T-helper 17 cell (primary cell): ENCODE results near the gene SLC23A2. TPM values are rescaled to one million over a fixed set of nuclear protein-coding genes. Genes with fewer than 3 reads are reported as not detected.
A peak's percentile ranks its signal among the peaks of the same experiment; 100 is the strongest.
"Not testable (repeated sequence)": the region's sequence is repeated elsewhere in the genome, so short reads cannot be mapped to it uniquely, and the experiment has no call there.

Source experiments
- ATAC-seq: fragments of 150-1000 bp; cut with Tn5 transposase; 2 replicates; pipeline ENCODE4 v1.10.0; 2021; ENCODE audit warnings: mild to moderate bottlenecking, moderate library complexity
- DNase-seq, 3 donors: peaks; one replicate each; pipeline versions ENCODE4 v3.0.0 to v3.0.0-alpha.2; 2020 to 2021
- H3K9me3 ChIP-seq: one replicate; pipeline ENCODE4 v1.7.0; 2013; ENCODE audit warnings: low read length, mild to moderate bottlenecking; ENCODE audit not compliant: control insufficient read depth, poor library complexity, severe bottlenecking
- H3K27ac Mint-ChIP-seq: one replicate; pipeline ENCODE4 v1.8.0; 2022; ENCODE audit warnings: mild to moderate bottlenecking, moderate library complexity, mixed read lengths
- H3K27me3 Mint-ChIP-seq: one replicate; pipeline ENCODE4 v1.8.0; 2022; ENCODE audit warnings: mixed read lengths
- H3K36me3 Mint-ChIP-seq: one replicate; pipeline ENCODE4 v1.8.0; 2022; ENCODE audit warnings: low read depth, mixed read lengths
- H3K4me1 Mint-ChIP-seq: one replicate; pipeline ENCODE4 v1.8.0; 2022; ENCODE audit warnings: mild to moderate bottlenecking, mixed read lengths
- H3K4me3 Mint-ChIP-seq: one replicate; pipeline ENCODE4 v1.8.0; 2022; ENCODE audit warnings: mild to moderate bottlenecking, moderate library complexity, mixed read lengths
- total RNA-seq, 4 donors: library from RNA in 2 of 4; stranded (reverse) in 2 of 4; gene quantifications; one replicate each; pipeline ENCODE4 v1.2.3 and lab custom pipeline; 2022 to 2026

SLC23A2 gene
- total RNA-seq, 2 donors from 2014 or later: 18.0 to 24.4 TPM

GRCh38 chr20:4929686-4930397, 71.5 kb downstream of the SLC23A2 start:
- Mint-ChIP-seq H3K4me1 (peaks cover 23% of the 10 kb centered on the region), H3K36me3 (peaks cover 13% of the 10 kb centered on the region), H3K27ac (no peak overlapping the region), H3K27me3 (no peaks in the 10 kb centered on the region), H3K4me3 (no peak overlapping the region)
- no peak for ATAC-seq
- no peak for DNase-seq
- no peaks in the 10 kb centered on the region for H3K9me3 ChIP-seq

- peaks cover 20% of the 10 kb centered on the region for H3K4me1 Mint-ChIP-seq
- H3K36me3 Mint-ChIP-seq: peaks cover 10% of the 10 kb centered on the region
- no peaks in the 10 kb centered on the region for H3K27me3 Mint-ChIP-seq
- H3K4me3 Mint-ChIP-seq: no peak overlapping the region
- no peak for ATAC-seq
- DNase-seq: no peak
- no peaks in the 10 kb centered on the region for H3K9me3 ChIP-seq
- no peak overlapping the region for H3K27ac Mint-ChIP-seq
Observed at GRCh38 chr20:4926531-4927156, 74.7 kb downstream of the SLC23A2 start.

- Mint-ChIP-seq H3K27me3 (no peaks in the 10 kb centered on the region), H3K4me1 (peaks cover 21% of the 10 kb centered on the region), H3K4me3 (no peak overlapping the region), H3K27ac (peak overlapping the region; percentile 91), H3K36me3 (peaks cover 10% of the 10 kb centered on the region)
- H3K9me3 ChIP-seq: no peaks in the 10 kb centered on the region
- no peak for ATAC-seq
- DNase-seq: no peak
Observed at GRCh38 chr20:4925842-4926530, 75.3 kb downstream of the SLC23A2 start.

- peaks cover 7% of the 10 kb centered on the region for H3K36me3 Mint-ChIP-seq
Observed at GRCh38 chr20:4924446-4924845, 76.9 kb downstream of the SLC23A2 start.

GRCh38 chr20:4924032-4924431, 77.3 kb downstream of the SLC23A2 start:
- DNase-seq (no peak), ATAC-seq (no peak)
- Mint-ChIP-seq H3K4me3 (no peak overlapping the region), H3K27me3 (no peaks in the 10 kb centered on the region), H3K27ac (peak overlapping the region; percentile 21), H3K36me3 (peaks cover 7% of the 10 kb centered on the region), H3K4me1 (peaks cover 21% of the 10 kb centered on the region)
- H3K9me3 ChIP-seq: no peaks in the 10 kb centered on the region

More at GRCh38 chr20:4924446-4924845, 76.9 kb downstream of the SLC23A2 start:
- H3K9me3 ChIP-seq: no peaks in the 10 kb centered on the region
- H3K4me3 Mint-ChIP-seq: no peak overlapping the region
- H3K4me1 Mint-ChIP-seq: peaks cover 21% of the 10 kb centered on the region
- ATAC-seq: no peak
- no peak for DNase-seq
- no peaks in the 10 kb centered on the region for H3K27me3 Mint-ChIP-seq
- H3K27ac Mint-ChIP-seq: peak overlapping the region; percentile 21

GRCh38 chr20:4922186-4922585, 79.1 kb downstream of the SLC23A2 start:
- ATAC-seq: no peak
- H3K4me1 Mint-ChIP-seq: peaks cover 15% of the 10 kb centered on the region
- H3K27me3 Mint-ChIP-seq: no peaks in the 10 kb centered on the region
- H3K36me3 Mint-ChIP-seq: peaks cover 3% of the 10 kb centered on the region
- no peak for DNase-seq
- H3K27ac Mint-ChIP-seq: no peak overlapping the region
- no peaks in the 10 kb centered on the region for H3K9me3 ChIP-seq
- no peak overlapping the region for H3K4me3 Mint-ChIP-seq

- H3K4me3 Mint-ChIP-seq, H3K27ac Mint-ChIP-seq, ATAC-seq, DNase-seq, H3K27me3 Mint-ChIP-seq, H3K9me3 ChIP-seq, H3K36me3 Mint-ChIP-seq: not testable (repeated sequence)
- peaks cover 18% of the 10 kb centered on the region for H3K4me1 Mint-ChIP-seq
Observed at GRCh38 chr20:4921271-4921670, 80.0 kb downstream of the SLC23A2 start.

GRCh38 chr20:4920655-4921054, 80.7 kb downstream of the SLC23A2 start:
- Mint-ChIP-seq H3K4me3 (no peak overlapping the region), H3K27ac (peak overlapping the region; percentile 8), H3K27me3 (no peaks in the 10 kb centered on the region), H3K4me1 (peaks cover 16% of the 10 kb centered on the region), H3K36me3 (peaks cover 2% of the 10 kb centered on the region)
- DNase-seq (no peak), ATAC-seq (no peak)
- no peaks in the 10 kb centered on the region for H3K9me3 ChIP-seq

- Mint-ChIP-seq H3K4me3 (no peak overlapping the region), H3K4me1 (peaks cover 13% of the 10 kb centered on the region), H3K27me3 (no peaks in the 10 kb centered on the region), H3K27ac (peak overlapping the region; percentile 8), H3K36me3 (no peaks in the 10 kb centered on the region)
- no peak for ATAC-seq
- no peaks in the 10 kb centered on the region for H3K9me3 ChIP-seq
- no peak for DNase-seq
Observed at GRCh38 chr20:4920131-4920530, 81.2 kb downstream of the SLC23A2 start.

- ATAC-seq (no peak), DNase-seq (no peak)
- no peak overlapping the region for H3K27ac Mint-ChIP-seq
- no peaks in the 10 kb centered on the region for H3K36me3 Mint-ChIP-seq
- peaks cover 13% of the 10 kb centered on the region for H3K4me1 Mint-ChIP-seq
- no peak overlapping the region for H3K4me3 Mint-ChIP-seq
- H3K27me3 Mint-ChIP-seq: no peaks in the 10 kb centered on the region
- H3K9me3 ChIP-seq: no peaks in the 10 kb centered on the region
Observed at GRCh38 chr20:4919047-4919704, 82.1 kb downstream of the SLC23A2 start.

GRCh38 chr20:4918473-4918872, 82.8 kb downstream of the SLC23A2 start:
- H3K27me3 Mint-ChIP-seq: no peaks in the 10 kb centered on the region
- ATAC-seq: no peak
- H3K4me1 Mint-ChIP-seq: peaks cover 15% of the 10 kb centered on the region
- no peaks in the 10 kb centered on the region for H3K9me3 ChIP-seq
- H3K27ac Mint-ChIP-seq: no peak overlapping the region
- no peak overlapping the region for H3K4me3 Mint-ChIP-seq
- DNase-seq: no peak
- peaks cover 2% of the 10 kb centered on the region for H3K36me3 Mint-ChIP-seq

- Mint-ChIP-seq H3K27me3 (no peaks in the 10 kb centered on the region), H3K36me3 (peaks cover 3% of the 10 kb centered on the region), H3K4me1 (peaks cover 19% of the 10 kb centered on the region), H3K27ac (no peak overlapping the region), H3K4me3 (no peak overlapping the region)
- DNase-seq (no peak), ATAC-seq (no peak)
- no peaks in the 10 kb centered on the region for H3K9me3 ChIP-seq
Observed at GRCh38 chr20:4916971-4917881, 84.1 kb downstream of the SLC23A2 start.
